GM21381 (cell line): ENCODE results near the gene ACTMAP.
"Not testable (repeated sequence)": the region's sequence is repeated elsewhere in the genome, so short reads cannot be mapped to it uniquely, and the experiment has no call there.

Source experiments
- ATAC-seq: cut with Tn5 transposase; IDR thresholded peaks from one replicate; pipeline ENCODE4 v1.9.1; 2021; ENCODE audit warnings: mild to moderate bottlenecking, moderate library complexity; ENCODE audit not compliant: unreplicated experiment

Gene ACTMAP, protein sequence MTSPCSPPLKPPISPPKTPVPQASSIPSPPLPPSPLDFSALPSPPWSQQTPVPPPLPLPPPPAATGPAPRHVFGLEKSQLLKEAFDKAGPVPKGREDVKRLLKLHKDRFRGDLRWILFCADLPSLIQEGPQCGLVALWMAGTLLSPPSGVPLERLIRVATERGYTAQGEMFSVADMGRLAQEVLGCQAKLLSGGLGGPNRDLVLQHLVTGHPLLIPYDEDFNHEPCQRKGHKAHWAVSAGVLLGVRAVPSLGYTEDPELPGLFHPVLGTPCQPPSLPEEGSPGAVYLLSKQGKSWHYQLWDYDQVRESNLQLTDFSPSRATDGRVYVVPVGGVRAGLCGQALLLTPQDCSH

GRCh38 chr19:40750058-40750873, at the start of gene ACTMAP:
Gene ACTMAP (minus strand): TSS chr19:40750477. CDS start chr19:40749803, 674 bp downstream.
- peak; percentile 83 for ATAC-seq

DNA sequence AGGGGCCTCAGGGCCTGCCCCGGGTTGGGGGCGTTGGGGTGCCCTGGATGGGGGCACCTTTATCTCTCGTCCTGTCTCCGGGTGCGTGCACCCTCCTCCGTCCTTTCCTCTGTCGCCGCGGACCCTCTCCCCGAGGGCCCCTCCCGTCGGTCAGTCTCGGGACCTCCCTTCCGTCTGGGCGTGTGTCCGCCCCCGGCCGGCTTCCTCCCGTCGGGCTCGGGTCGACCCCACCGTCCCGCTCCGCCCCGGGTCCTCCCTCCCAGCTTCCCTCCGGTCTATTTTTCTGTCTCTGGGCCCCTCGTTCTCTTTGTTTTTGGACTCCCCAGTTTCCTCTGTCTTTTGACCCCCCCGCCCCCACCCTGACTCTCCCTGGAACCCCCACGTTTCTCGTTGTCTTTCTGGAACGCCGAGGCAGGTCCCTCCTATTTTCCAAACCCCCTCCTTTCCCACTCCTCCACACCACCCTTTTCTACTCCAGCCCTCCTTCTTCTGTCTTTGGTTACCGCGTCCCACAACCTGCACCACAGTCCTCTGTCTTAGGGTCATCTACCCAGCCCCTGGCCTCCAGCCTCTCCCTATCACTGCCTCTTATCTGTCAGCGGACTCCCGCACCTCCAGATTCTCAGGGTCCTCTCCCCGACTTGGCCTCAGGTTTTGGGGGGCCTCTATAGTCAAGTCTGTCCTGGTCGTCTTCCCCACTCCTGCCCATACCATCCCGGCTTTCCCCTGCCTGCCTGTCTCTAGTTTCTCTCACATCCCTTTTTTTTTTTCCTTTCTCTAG, 49.5 kb upstream of the ACTMAP start:
- ATAC-seq = no peak

DNA sequence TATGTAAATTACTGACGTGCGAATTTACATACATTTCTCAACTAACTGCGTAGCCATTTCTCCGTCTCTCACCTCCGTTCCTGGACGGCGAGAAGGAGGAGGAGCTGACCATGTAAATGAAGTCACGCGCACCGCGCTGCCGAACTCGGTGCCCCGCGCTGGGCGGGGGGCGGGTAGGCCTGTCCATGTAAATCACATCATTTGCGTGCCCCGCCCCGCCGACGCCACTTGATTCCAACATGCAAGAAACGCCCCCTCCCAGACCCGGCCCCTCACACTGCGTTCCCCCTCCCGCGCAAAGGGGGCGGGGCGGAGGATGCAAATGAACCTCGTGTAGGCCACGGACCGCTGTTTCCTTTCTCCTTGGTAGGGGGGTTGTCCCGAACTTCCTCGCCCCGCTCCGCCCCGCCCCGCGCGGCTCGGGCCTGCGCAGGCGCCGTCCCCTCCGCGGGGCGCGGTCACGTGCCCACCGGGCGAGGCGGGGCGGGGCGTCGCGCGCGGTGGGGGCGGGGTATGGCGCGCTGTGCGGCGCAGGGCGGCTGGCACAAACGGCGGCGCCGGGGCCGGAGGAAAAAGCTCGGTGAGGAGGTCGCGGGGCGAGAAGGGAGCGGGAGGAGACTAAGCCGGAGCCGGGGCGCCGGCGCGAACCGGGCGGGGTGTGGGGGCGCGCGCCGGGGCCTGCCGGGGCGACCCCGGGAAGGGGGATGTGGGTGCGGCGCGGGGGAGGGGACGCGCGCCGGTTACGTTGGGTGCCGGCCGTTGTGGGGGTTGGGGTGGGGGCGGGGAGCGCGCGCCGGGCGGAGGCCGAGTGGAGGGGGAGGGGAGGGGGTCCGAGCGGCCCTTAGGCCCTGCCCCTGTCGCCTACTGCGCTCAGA, 48.6 kb upstream of the ACTMAP start, which contains the start of gene EGLN2:
Gene EGLN2 (plus strand): TSS at position 509 of the 875 bp plus-strand sequence. CDS start 1,382 bp downstream, outside the sequence.
- ATAC-seq = peak; percentile 78

DNA sequence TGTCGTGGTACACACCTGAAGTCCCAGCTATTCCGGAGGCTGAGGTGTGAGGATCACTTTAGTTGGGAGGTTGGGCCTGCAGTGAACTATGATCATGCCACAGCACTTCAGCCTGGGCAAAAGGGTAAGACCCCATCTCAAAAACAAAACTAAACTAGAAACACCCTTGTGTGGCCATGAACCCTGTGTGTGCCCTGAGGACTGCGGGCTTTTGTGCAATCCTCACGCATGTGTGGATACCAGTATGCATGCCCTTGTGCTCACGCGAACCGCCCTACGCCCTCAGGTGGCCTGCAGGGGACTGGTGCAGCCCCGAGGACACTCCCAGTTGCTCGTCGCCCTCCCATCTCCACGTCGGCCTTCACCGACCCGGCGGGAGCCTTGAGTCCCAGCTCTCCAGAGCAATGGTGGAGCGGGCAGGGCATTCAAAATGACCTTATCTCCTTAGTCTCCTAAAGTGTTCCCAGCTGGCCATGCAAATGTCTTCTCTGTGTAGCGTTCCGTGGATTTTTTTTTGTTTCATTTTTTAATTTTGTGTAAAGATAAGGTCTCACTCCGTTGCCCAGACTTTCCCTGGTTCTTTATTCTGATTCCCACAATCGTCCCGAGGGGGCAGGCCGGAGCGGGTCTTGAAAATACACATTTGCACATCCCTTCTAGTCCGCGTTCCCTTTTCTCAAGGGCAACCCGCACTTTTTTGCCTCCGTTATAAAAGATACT, 47.8 kb upstream of the ACTMAP start:
- ATAC-seq = no peak

- ATAC-seq = no peak
Observed at GRCh38 chr19:40797166-40797962, 47.1 kb upstream of the ACTMAP start.

DNA sequence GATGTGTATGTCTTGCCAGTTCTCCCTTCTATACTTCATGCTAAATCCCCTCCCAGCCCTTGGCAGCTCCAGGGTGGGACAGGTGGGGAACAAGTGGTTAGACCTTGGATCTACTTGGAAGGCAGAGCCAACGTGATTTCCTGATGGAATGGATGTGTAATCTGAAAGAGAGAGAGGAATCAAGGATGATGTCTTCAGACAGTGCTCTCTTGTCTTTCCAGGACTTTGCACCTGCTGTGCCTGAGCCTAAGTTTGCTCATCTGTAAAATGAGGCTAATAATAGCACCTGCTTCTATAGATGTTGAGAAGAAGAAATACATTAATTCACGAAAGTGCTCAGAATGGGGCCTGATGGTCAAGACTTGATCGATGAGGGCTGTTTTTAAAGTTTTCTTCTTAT, 41.7 kb upstream of the ACTMAP start:
- ATAC-seq = no peak

- no peak for ATAC-seq
Observed at GRCh38 chr19:40791349-40791748, 41.1 kb upstream of the ACTMAP start.

DNA sequence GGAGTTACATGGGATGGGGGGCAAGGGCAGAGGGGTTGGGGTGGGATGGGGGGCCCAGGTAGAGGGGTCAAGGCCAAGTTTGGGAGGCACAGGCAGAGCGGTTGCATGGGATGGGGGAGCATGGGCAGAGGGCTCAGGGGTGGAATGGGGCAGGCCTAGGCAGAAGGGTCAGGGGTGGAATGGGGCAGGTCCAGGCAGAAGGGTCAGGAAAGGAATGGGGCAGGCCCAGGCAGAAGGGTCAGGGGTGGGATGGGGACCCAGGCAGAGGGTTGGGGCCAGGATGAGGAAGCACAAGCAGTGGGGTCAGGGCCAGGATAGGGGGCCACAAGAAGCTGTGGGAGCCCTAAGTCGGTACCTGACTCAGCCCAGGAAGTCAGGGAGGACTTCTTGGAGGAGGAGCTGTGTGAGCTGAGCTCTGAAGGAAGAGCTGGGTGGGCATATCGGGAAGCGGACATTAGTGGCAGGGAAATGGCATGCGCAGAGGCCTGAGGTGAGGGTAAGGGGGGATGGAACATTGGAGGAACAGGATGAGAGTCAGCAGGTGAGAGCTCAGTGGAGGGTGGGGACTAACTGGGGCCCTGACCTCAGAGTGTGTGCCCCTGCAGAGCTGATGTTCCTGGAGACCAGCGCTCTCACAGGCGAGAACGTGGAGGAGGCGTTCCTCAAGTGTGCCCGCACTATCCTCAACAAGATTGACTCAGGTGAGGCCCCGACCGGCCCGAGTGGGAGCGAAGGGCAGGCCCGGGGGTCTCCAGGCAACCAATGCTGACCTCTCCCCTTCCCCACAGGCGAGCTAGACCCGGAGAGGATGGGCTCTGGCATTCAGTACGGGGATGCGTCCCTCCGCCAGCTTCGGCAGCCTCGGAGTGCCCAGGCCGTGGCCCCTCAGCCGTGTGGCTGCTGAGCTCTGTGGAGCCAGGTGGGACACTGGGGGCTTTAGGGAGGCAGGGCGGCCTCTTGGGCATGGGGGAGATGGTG, 36.1 kb upstream of the ACTMAP start:
- ATAC-seq = no peak

DNA sequence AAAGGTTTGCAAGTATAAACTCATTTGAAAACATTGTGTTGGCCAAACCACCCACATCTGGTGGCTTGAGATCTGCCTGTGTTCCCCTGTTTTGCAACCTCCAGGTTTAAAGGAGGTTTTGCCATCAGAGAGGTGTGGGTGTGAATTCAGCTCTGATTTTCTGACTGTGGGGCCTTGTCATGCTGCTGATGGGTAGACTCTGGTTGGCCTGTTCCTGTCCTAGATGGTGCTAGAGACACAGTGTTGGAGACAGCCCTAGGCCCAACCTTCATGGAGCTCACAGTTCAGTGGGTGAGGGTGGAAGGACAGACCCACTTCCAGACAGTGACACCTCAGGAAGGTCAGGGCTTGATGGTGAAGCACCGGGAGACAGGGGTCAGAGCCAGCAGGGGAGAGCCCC, 35.2 kb upstream of the ACTMAP start:
- no peak for ATAC-seq

DNA sequence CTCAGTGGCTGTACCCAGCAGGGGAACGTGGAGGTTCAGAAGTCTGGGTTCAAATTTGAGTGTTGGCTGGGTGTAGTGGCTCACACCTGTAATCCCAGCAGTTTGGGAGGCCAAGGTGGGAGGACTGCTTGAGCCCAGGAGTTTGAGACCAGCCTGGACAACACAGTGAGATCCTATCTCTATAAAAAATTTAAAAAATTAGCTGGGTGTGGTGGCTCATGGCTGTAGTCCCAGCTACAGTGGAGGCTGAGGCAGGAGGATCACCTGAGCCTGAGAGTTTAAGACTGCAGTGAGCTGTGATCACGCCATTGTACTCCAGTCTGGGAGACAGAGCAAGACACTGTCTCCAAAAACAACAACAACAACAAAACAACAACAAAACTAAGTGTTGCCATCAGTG, 33.9 kb upstream of the ACTMAP start:
- ATAC-seq = not testable (repeated sequence)

DNA sequence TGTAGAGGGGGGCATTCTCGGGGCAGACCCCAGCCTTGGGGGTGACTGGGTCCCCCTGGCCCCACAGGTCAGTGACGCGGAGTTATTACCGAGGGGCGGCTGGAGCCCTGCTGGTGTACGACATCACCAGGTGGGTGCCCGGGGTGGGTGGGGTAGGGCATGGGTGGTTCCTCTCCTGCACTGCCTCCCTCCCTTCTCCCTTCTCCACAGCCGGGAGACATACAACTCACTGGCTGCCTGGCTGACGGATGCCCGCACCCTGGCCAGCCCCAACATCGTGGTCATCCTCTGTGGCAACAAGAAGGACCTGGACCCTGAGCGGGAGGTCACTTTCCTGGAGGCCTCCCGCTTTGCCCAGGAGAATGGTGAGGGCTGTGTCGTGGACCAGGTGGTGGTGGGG, 33.4 kb upstream of the ACTMAP start:
- ATAC-seq = no peak

DNA sequence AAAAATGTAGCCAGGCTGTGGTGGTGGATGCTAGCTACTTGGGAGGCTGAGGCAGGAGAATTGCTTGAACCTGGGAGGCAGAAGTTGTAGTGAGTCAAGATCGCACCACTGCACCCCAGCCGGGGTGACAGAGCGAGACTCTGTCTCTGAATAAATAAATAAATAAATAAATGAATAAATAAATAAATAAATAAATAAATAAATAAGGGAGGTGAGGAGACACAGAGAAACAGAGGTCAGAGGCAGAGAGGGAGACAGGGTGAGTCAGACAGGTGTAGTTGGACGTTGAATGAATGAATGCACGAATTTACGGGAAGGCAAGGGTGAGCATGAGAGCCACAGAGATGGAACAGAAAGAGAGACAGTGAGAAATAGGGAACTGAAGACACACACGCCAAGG, 30.9 kb upstream of the ACTMAP start:
- ATAC-seq = no peak

GRCh38 chr19:40780582-40780981, 30.3 kb upstream of the ACTMAP start:
- ATAC-seq = no peak

- no peak for ATAC-seq
Observed at GRCh38 chr19:40778706-40779284, 28.5 kb upstream of the ACTMAP start.

- peak; percentile 53 for ATAC-seq
Observed at GRCh38 chr19:40777937-40778705, 27.8 kb upstream of the ACTMAP start, which contains the start of gene RAB4B. Gene RAB4B (plus strand): TSS chr19:40778247. CDS start chr19:40778376, 129 bp downstream.

DNA sequence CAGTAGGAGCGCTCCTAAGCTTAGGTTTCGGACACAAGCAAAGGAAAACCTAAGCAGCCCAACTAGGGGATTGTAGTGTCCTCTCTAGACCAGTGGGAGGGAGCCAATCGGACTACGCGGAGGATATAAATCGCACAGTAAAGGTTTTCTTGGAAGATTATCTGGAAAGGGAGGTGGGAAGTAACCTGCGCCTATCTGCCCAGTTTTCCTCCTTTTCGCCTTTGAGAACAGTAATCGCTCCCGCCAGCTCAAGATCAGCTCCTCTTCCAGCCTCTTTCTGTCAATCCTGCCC, 27.3 kb upstream of the ACTMAP start:
- ATAC-seq = no peak
